ENCODE measurements around the gene DSCAML1.

DNA sequence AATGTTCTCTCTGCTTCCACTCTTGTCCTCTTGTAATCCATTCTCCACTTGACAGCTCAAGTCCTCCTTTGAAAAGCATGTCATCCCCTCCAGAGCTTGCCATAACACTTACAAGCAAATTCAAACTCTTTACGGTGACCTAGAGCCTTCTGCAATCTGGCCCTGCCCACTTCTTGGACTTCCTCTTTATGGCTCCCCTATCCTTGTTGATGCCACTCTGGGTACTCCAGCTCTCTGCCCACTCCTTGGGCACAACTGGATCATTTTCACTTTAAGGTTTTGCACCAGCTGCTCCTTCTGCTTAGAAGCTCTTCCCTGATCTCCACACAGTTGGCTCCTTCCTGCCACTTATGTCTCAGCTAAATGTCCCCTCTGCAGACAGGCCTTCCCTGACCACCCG lies 217.9 kb downstream of the DSCAML1 start:
- TF ChIP-seq, protein P1, sequence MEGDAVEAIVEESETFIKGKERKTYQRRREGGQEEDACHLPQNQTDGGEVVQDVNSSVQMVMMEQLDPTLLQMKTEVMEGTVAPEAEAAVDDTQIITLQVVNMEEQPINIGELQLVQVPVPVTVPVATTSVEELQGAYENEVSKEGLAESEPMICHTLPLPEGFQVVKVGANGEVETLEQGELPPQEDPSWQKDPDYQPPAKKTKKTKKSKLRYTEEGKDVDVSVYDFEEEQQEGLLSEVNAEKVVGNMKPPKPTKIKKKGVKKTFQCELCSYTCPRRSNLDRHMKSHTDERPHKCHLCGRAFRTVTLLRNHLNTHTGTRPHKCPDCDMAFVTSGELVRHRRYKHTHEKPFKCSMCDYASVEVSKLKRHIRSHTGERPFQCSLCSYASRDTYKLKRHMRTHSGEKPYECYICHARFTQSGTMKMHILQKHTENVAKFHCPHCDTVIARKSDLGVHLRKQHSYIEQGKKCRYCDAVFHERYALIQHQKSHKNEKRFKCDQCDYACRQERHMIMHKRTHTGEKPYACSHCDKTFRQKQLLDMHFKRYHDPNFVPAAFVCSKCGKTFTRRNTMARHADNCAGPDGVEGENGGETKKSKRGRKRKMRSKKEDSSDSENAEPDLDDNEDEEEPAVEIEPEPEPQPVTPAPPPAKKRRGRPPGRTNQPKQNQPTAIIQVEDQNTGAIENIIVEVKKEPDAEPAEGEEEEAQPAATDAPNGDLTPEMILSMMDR (IDR thresholded peaks at IDR 0.05), result no peak
- TF ChIP-seq POLR2A (IDR thresholded peaks at IDR 0.05), result no peak

All from testis (tissue), 2 donors.